GM19467 (cell line): ENCODE results near the gene FHIP1B.

Experiments used
- ATAC-seq: cut with Tn5 transposase; IDR thresholded peaks from one replicate; pipeline ENCODE4 v1.9.1; 2021; ENCODE audit warnings: mild to moderate bottlenecking, moderate library complexity; ENCODE audit not compliant: unreplicated experiment

Gene FHIP1B

GRCh38 chr11:6202041-6202440 is 32.4 kb downstream of the FHIP1B start:
- ATAC-seq: no peak

GRCh38 chr11:6201481-6201880 is 33.0 kb downstream of the FHIP1B start:
- no peak for ATAC-seq

- ATAC-seq: no peak
Observed at GRCh38 chr11:6200975-6201374, 33.5 kb downstream of the FHIP1B start.

- no peak for ATAC-seq
Observed at GRCh38 chr11:6199174-6199810, 35.1 kb downstream of the FHIP1B start, which contains the start of gene OR52W1. TSS of gene OR52W1 (plus strand) at chr11:6199224. CDS start at chr11:6199224, 0 bp downstream.

- ATAC-seq: no peak
Observed at GRCh38 chr11:6197466-6198200, 36.8 kb downstream of the FHIP1B start.

GRCh38 chr11:6196396-6196795 is 38.0 kb downstream of the FHIP1B start:
- ATAC-seq: no peak

- ATAC-seq: no peak
Observed at GRCh38 chr11:6194065-6194581, 40.3 kb downstream of the FHIP1B start.

- no peak for ATAC-seq
Observed at GRCh38 chr11:6191742-6192141, 42.7 kb downstream of the FHIP1B start.

- ATAC-seq: no peak
Observed at GRCh38 chr11:6175440-6175839, 59.0 kb downstream of the FHIP1B start.

- ATAC-seq: no peak
Observed at GRCh38 chr11:6170226-6170625, 64.2 kb downstream of the FHIP1B start, which contains the start of gene OR52B2. TSS of gene OR52B2 (minus strand) at chr11:6170326. CDS start at chr11:6170326, 0 bp downstream.
